HepG2 (cell line): ENCODE results near the gene THADA. TPM values are rescaled to one million over a fixed set of nuclear protein-coding genes. Genes with fewer than 3 reads are reported as not detected.

ENCODE experiments used
- AHR ChIP-seq: IDR thresholded peaks from 2 replicates; pipeline ENCODE4 v1.6.1; 2018; ENCODE audit warnings: missing genetic modification reagents, missing compliant biosample characterization
- ARHGAP35 ChIP-seq: sonication (generic); formaldehyde crosslinking; IDR thresholded peaks from 2 replicates; pipeline ENCODE4 v1.9.0; 2022; ENCODE audit warnings: mild to moderate bottlenecking, inconsistent platforms, moderate library complexity, missing genetic modification reagents, borderline replicate concordance
- ATM ChIP-seq: fragments of 450-650 bp; IDR thresholded peaks from 2 replicates; pipeline ENCODE4 v1.7.1; 2017; ENCODE audit warnings: mild to moderate bottlenecking, borderline replicate concordance
- FOXC1 ChIP-seq: sonication (generic); formaldehyde crosslinking; IDR thresholded peaks from 2 replicates; pipeline ENCODE4 v1.8.0; 2022; ENCODE audit warnings: mild to moderate bottlenecking, missing genetic modification reagents, borderline replicate concordance
- GATAD1 ChIP-seq: IDR thresholded peaks from 2 replicates; pipeline ENCODE4 v1.6.1; 2016; ENCODE audit warnings: missing genetic modification reagents, missing compliant biosample characterization
- GFI1 ChIP-seq: sonication (generic); formaldehyde crosslinking; IDR thresholded peaks from 2 replicates; pipeline ENCODE4 v1.5.0; 2020; ENCODE audit warnings: missing genetic modification reagents, mild to moderate bottlenecking, borderline replicate concordance
- GLMP ChIP-seq: sonication (generic); formaldehyde crosslinking; IDR thresholded peaks from 2 replicates; pipeline ENCODE4 v1.9.0; 2021; ENCODE audit warnings: missing genetic modification reagents, mild to moderate bottlenecking, borderline replicate concordance
- HDAC6 ChIP-seq: fragments of 200-600 bp; sonication (generic); IDR thresholded peaks from 2 replicates; pipeline ENCODE4 v1.7.0; 2017; ENCODE audit warnings: mild to moderate bottlenecking, antibody characterized with exemption, low read length, low read depth
- HNRNPH1 ChIP-seq: fragments of 200-400 bp; formaldehyde crosslinking; optimal IDR thresholded peaks from 2 replicates; pipeline ENCODE3; 2017; ENCODE audit warnings: mild to moderate bottlenecking, low read depth, low read length
- MBNL3 ChIP-seq: fragments of 250-450 bp; sonication (Bioruptor Pico); conservative IDR thresholded peaks from 2 replicates; pipeline ENCODE4 v1.8.0; 2022; ENCODE audit warnings: mild to moderate bottlenecking, inconsistent platforms
- MIER3 ChIP-seq: IDR thresholded peaks from 2 replicates; pipeline ENCODE4 v1.6.1; 2016; ENCODE audit warnings: missing compliant biosample characterization, borderline replicate concordance
- RELA ChIP-seq: sonication (generic); formaldehyde crosslinking; IDR thresholded peaks from 2 replicates; pipeline ENCODE4 v1.4.0; 2020; ENCODE audit warnings: missing genetic modification reagents
- SP5 ChIP-seq: IDR thresholded peaks from 2 replicates; pipeline ENCODE4 v1.6.1; 2016; ENCODE audit warnings: low read depth, borderline replicate concordance
- TBP ChIP-seq: sonication (generic); formaldehyde crosslinking; IDR thresholded peaks from 2 replicates; pipeline ENCODE4 v1.5.0; 2020; ENCODE audit warnings: missing genetic modification reagents
- YEATS2 ChIP-seq: sonication (generic); formaldehyde crosslinking; IDR thresholded peaks from 2 replicates; pipeline ENCODE4 v1.4.0; 2020; ENCODE audit warnings: missing genetic modification reagents, borderline replicate concordance
- ZMYM2 ChIP-seq: sonication (generic); formaldehyde crosslinking; IDR thresholded peaks from 2 replicates; pipeline ENCODE4 v1.8.0; 2022; ENCODE audit warnings: mild to moderate bottlenecking, missing genetic modification reagents
- ZMYM3 ChIP-seq: sonication (generic); formaldehyde crosslinking; IDR thresholded peaks from 2 replicates; pipeline ENCODE4 v1.5.1; 2020; ENCODE audit warnings: mild to moderate bottlenecking, missing genetic modification reagents
- ZNF263 ChIP-seq: sonication (generic); formaldehyde crosslinking; IDR thresholded peaks from 2 replicates; pipeline ENCODE4 v1.4.0; 2020; ENCODE audit warnings: missing genetic modification reagents
- ZNF275 ChIP-seq: sonication (generic); formaldehyde crosslinking; IDR thresholded peaks from 2 replicates; pipeline ENCODE4 v1.8.0; 2022; ENCODE audit warnings: missing genetic modification reagents, mild to moderate bottlenecking, inconsistent platforms, borderline replicate concordance
- ZNF556 ChIP-seq: sonication (generic); formaldehyde crosslinking; IDR thresholded peaks from 2 replicates; pipeline ENCODE4 v1.4.0; 2020; ENCODE audit warnings: mild to moderate bottlenecking, missing genetic modification reagents, borderline replicate concordance
- ZNF7 ChIP-seq: IDR thresholded peaks from 2 replicates; pipeline ENCODE4 v1.6.1; 2016; ENCODE audit warnings: missing biosample characterization, missing genetic modification reagents
- ZNF768 ChIP-seq: sonication (generic); formaldehyde crosslinking; IDR thresholded peaks from 2 replicates; pipeline ENCODE4 v1.4.0; 2020; ENCODE audit warnings: missing genetic modification reagents
- ZNF781 ChIP-seq: sonication (generic); formaldehyde crosslinking; IDR thresholded peaks from 2 replicates; pipeline ENCODE4 v1.5.1; 2020; ENCODE audit warnings: borderline replicate concordance, mild to moderate bottlenecking, missing genetic modification reagents; ENCODE audit errors: not compliant biosample characterization
- ZNF782 ChIP-seq: sonication (generic); formaldehyde crosslinking; IDR thresholded peaks from 2 replicates; pipeline ENCODE4 v1.4.0; 2020; ENCODE audit warnings: missing genetic modification reagents, mild to moderate bottlenecking, borderline replicate concordance
- ZNF788 ChIP-seq: sonication (generic); formaldehyde crosslinking; IDR thresholded peaks from 2 replicates; pipeline ENCODE4 v1.5.0; 2020; ENCODE audit warnings: mild to moderate bottlenecking, missing genetic modification reagents, borderline replicate concordance
- ZNF790 ChIP-seq: sonication (generic); formaldehyde crosslinking; IDR thresholded peaks from 2 replicates; pipeline ENCODE4 v1.8.0; 2022; ENCODE audit warnings: missing genetic modification reagents, mild to moderate bottlenecking, borderline replicate concordance
- polyA plus RNA-seq, 8 experiments: library from polyadenylated mRNA; depleted of rRNA in 3 of 8; stranded (reverse) in 7 of 8; unstranded in 1 of 8; fragments of >200 nt; fragmentation: Illumina TruSeq in 4 of 8; extraction: Trizol in 4 of 8; gene quantifications; 2 replicates each; pipeline versions ENCODE4 v1.2.1 to v1.2.3, GENCODE V29; 2011 to 2016; ENCODE audit warnings: low read depth in 4 of 8, missing spikeins in 1 of 8, mixed read lengths in 1 of 8; ENCODE audit not compliant: insufficient read depth in 1 of 8
- total RNA-seq, 5 experiments: library from RNA; depleted of rRNA; stranded (reverse); fragments of >200 nt; fragmentation: Illumina TruSeq; extraction: Trizol; gene quantifications; 2 replicates each; pipeline ENCODE4 v1.2.3, GENCODE V29; 2016; ENCODE audit warnings: low read depth in 1 of 5
- TF ChIP-seq, protein P1 (sequence below): IDR thresholded peaks from 2 replicates; pipeline ENCODE4 v1.6.1; 2016
- TF ChIP-seq, protein P2 (sequence below): sonication (generic); formaldehyde crosslinking; IDR thresholded peaks from 2 replicates; pipeline ENCODE4 v1.4.0; 2020; ENCODE audit warnings: missing genetic modification reagents; ENCODE audit errors: not compliant biosample characterization

THADA gene
- total and polyA plus RNA-seq, 2 of the 13 experiments (the other 11 are each of a cell fraction or from before 2014, with no cell fraction given) = 12.7 to 21.7 TPM

- TF ChIP-seq, protein P1, sequence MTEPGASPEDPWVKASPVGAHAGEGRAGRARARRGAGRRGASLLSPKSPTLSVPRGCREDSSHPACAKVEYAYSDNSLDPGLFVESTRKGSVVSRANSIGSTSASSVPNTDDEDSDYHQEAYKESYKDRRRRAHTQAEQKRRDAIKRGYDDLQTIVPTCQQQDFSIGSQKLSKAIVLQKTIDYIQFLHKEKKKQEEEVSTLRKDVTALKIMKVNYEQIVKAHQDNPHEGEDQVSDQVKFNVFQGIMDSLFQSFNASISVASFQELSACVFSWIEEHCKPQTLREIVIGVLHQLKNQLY (CRISPR knock-in tag) = peak; percentile 88
- TF ChIP-seq ZNF275 (CRISPR knock-in tag) (0 out of 2 replicates have a peak, but pooled peaks have one; percentile 45), ARHGAP35 (no peak), TBP (CRISPR knock-in tag) (no peak), SP5 (CRISPR knock-in tag) (peak; percentile 94), ZNF768 (no peak), ATM (no peak), RELA (CRISPR knock-in tag) (0 out of 2 replicates have a peak, but pooled peaks have one; percentile 47), HDAC6 (no peak), ZNF263 (peak; percentile 45; the same call in 1 of the 2 replicates), GATAD1 (CRISPR knock-in tag) (peak; percentile 67), HNRNPH1 (no peak), YEATS2 (CRISPR knock-in tag) (peak; percentile 51; the same call in 1 of the 2 replicates), GLMP (no peak), ZMYM3 (CRISPR knock-in tag) (peak; percentile 92), ZNF7 (CRISPR knock-in tag) (peak; percentile 17; the same call in 1 of the 2 replicates), ZMYM2 (CRISPR knock-in tag) (no peak), GFI1 (CRISPR knock-in tag) (peak; percentile 99), ZNF790 (no peak), FOXC1 (CRISPR knock-in tag) (no peak), AHR (CRISPR knock-in tag) (no peak; the same call in 1 of the 2 replicates), ZNF788 (CRISPR knock-in tag) (peak; percentile 82; the same call in 1 of the 2 replicates), ZNF781 (CRISPR knock-in tag) (peak; percentile 68), ZNF556 (CRISPR knock-in tag) (0 out of 2 replicates have a peak, but pooled peaks have one; percentile 61), MBNL3 (CRISPR knock-in tag) (no peak), MIER3 (CRISPR knock-in tag) (peak; percentile 94), ZNF782 (CRISPR knock-in tag) (no peak)
- TF ChIP-seq, protein P2, sequence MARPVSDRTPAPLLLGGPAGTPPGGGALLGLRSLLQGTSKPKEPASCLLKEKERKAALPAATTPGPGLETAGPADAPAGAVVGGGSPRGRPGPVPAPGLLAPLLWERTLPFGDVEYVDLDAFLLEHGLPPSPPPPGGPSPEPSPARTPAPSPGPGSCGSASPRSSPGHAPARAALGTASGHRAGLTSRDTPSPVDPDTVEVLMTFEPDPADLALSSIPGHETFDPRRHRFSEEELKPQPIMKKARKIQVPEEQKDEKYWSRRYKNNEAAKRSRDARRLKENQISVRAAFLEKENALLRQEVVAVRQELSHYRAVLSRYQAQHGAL (CRISPR knock-in tag) = no peak
Measured at GRCh38 chr2:43375746-43376522, 219.9 kb downstream of the THADA start (continued).
